GM23338 (cell line): Measurements from ENCODE around the gene CBX6.

Experiments
- CREB1 ChIP-seq: fragments of 250-450 bp; sonication (Bioruptor Pico); IDR thresholded peaks from 2 replicates; pipeline ENCODE4 v1.5.0; 2020; ENCODE audit warnings: low read depth, mild to moderate bottlenecking, moderate library complexity
- EZH2 ChIP-seq: fragments of 200-600 bp; sonication (generic); IDR thresholded peaks from one replicate; pipeline ENCODE4 v1.8.0; 2017; ENCODE audit warnings: antibody characterized with exemption, mild to moderate bottlenecking, low read depth; ENCODE audit not compliant: unreplicated experiment
- EZH2phosphoT487 ChIP-seq: fragments of 200-600 bp; sonication (generic); IDR thresholded peaks from one replicate; pipeline ENCODE4 v1.8.1; 2018; ENCODE audit warnings: antibody characterized with exemption; ENCODE audit not compliant: unreplicated experiment
- JUNB ChIP-seq: IDR thresholded peaks from one replicate; pipeline ENCODE4 v1.6.1; 2016; ENCODE audit warnings: antibody characterized with exemption; ENCODE audit not compliant: unreplicated experiment
- STAT1 ChIP-seq: IDR thresholded peaks from one replicate; pipeline ENCODE4 v1.6.1; 2016; ENCODE audit warnings: antibody characterized with exemption; ENCODE audit not compliant: unreplicated experiment
- TF ChIP-seq, protein P1 (sequence below), 2 experiments: fragments of 200-600 bp in 1 of 2; sonication (generic) in 1 of 2; conservative IDR thresholded peaks; 2 replicates each; pipeline versions ENCODE4 v1.5.1 to v1.6.1; 2016 to 2017; ENCODE audit warnings: antibody characterized with exemption in 2 of 2, low read depth in 2 of 2, mild to moderate bottlenecking in 2 of 2, moderate library complexity in 1 of 2

DNA sequence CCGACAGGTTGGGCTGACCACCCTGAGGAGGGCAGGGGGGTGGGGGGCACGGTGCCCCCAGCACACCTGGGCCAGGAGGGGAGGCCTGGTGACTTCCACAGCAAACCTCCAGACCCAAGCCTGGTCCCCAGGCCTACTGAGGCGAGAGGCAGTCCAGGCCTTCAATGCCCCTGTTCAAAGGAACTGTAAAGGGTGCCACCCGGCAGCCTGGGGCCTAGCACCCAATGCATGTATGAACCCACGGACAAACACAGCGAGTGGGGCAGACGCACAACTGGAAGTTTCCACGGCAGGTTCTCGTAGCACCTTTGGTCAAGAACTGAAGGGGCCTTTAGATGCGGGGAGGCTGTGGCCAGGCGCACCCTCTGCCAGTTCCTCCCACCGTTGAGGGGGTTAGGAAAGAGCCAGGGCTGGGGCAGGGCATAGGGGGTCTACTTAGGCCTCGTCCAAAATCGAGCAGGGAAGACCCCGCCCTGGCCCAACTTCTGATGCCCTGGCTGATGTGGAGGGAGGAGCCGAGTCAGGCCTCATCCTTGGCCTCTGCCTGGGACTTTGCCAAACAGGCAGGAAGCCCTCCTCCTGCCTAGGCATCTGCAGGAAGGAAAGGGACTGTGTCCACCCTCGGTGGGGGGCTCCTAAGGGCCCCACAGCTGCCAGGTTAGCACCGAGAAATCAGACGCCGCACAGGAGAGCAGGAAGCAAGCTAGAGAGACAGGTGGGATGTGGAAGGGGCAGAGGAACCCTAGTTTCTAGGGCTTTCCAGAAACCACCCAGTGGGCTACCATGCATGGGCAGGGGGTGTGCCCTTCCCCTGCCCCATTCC lies 6.6 kb downstream of the CBX6 start:
- TF ChIP-seq EZH2phosphoT487: no peak
- TF ChIP-seq JUNB: no peak
- no peak for TF ChIP-seq EZH2
- TF ChIP-seq, protein P1, sequence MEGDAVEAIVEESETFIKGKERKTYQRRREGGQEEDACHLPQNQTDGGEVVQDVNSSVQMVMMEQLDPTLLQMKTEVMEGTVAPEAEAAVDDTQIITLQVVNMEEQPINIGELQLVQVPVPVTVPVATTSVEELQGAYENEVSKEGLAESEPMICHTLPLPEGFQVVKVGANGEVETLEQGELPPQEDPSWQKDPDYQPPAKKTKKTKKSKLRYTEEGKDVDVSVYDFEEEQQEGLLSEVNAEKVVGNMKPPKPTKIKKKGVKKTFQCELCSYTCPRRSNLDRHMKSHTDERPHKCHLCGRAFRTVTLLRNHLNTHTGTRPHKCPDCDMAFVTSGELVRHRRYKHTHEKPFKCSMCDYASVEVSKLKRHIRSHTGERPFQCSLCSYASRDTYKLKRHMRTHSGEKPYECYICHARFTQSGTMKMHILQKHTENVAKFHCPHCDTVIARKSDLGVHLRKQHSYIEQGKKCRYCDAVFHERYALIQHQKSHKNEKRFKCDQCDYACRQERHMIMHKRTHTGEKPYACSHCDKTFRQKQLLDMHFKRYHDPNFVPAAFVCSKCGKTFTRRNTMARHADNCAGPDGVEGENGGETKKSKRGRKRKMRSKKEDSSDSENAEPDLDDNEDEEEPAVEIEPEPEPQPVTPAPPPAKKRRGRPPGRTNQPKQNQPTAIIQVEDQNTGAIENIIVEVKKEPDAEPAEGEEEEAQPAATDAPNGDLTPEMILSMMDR (conservative IDR thresholded peaks at IDR 0.05; ENCODE audit: low read depth in 2 of 2): no peak
- TF ChIP-seq STAT1: no peak
- TF ChIP-seq CREB1 (CRISPR knock-in tag): no peak
